H1 (cell line): Measurements from ENCODE around the gene RRAD. TPM values are rescaled to one million over a fixed set of nuclear protein-coding genes. Genes with fewer than 3 reads are reported as not detected.

Experiments used
- BCL11A ChIP-seq, 2 experiments: IDR thresholded peaks; one replicate each; pipeline ENCODE4 v1.6.1; 2011; ENCODE audit warnings: low read depth in 2 of 2, low read length in 2 of 2, mild to moderate bottlenecking in 2 of 2
- CREB1 ChIP-seq: IDR thresholded peaks from 2 replicates; pipeline ENCODE4 v1.6.1; 2012; ENCODE audit warnings: inconsistent platforms
- HDAC6 ChIP-seq: IDR thresholded peaks from one replicate; pipeline ENCODE4 v1.7.1; 2012; ENCODE audit warnings: low read depth, mild to moderate bottlenecking, inconsistent platforms, low read length, moderate library complexity
- POLR2AphosphoS5 ChIP-seq: IDR thresholded peaks from 2 replicates; pipeline ENCODE4 v1.6.1; 2011; ENCODE audit warnings: low read depth, low read length
- SP4 ChIP-seq: IDR thresholded peaks from 2 replicates; pipeline ENCODE4 v1.6.1; 2012; ENCODE audit warnings: low read length, inconsistent platforms
- polyA plus RNA-seq, 7 experiments: library from polyadenylated mRNA; depleted of rRNA in 3 of 7; stranded (reverse) in 5 of 7; unstranded in 2 of 7; fragments of >200 nt in 5 of 7; fragments of 200-250 nt in 2 of 7; gene quantifications; 1 replicate in 5 of 7; 2 replicates in 1 of 7; 4 replicates in 1 of 7; pipeline versions ENCODE4 v1.2.1 to v1.2.3, GENCODE V29; 2011 to 2013; ENCODE audit warnings: missing spikeins in 2 of 7, mixed read lengths in 2 of 7
- total RNA-seq: library from RNA; stranded (reverse); fragmentation: NEBNext Ultra II Directional; extraction: Animal tissue kit (Norgen Biotek cat#: 25700); gene quantifications from 2 replicates; pipeline ENCODE4 v1.2.1, GENCODE V29; 2021
- TF ChIP-seq, protein P1 (sequence below): IDR thresholded peaks from 2 replicates; pipeline ENCODE4 v1.6.1; 2012; ENCODE audit warnings: inconsistent platforms

Gene RRAD
- total and polyA plus RNA-seq, 2 of the 8 experiments (the other 6 are each of a cell fraction or from before 2014, with no cell fraction given), result 0.17 TPM; not detected in 1

- no peak for TF ChIP-seq HDAC6
- TF ChIP-seq SP4, result no peak
- TF ChIP-seq, protein P1, sequence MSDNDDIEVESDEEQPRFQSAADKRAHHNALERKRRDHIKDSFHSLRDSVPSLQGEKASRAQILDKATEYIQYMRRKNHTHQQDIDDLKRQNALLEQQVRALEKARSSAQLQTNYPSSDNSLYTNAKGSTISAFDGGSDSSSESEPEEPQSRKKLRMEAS, result no peak
- TF ChIP-seq BCL11A (IDR thresholded peaks at IDR 0.05; ENCODE audit: low read depth in 2 of 2, low read length in 2 of 2), result no peak
- TF ChIP-seq CREB1, result no peak
- TF ChIP-seq POLR2AphosphoS5, result no peak
These were observed 17.6 kb upstream of the RRAD start (continued) for GRCh38 chr16:66942981-66943380.
